ENCODE measurements around the gene SMPD3. TPM values are rescaled to one million over a fixed set of nuclear protein-coding genes. Genes with fewer than 3 reads are reported as not detected.

The SMPD3 gene
- total and polyA plus RNA-seq, 3 donors from 2014 or later, result 13.3 to 23.4 (median 20.6) TPM

GRCh38 chr16:68362262-68362913, 85.9 kb downstream of the SMPD3 start:
- Histone ChIP-seq H3K27ac (no peak overlapping the region), H3K9me3 (no peaks in the 10 kb centered on the region), H3K4me1 (peaks cover 25% of the 10 kb centered on the region), H3K36me3 (ENCODE audit: low read depth, missing control alignments) (no peaks in the 10 kb centered on the region), H3K27me3 (no peaks in the 10 kb centered on the region), H3K4me3 (no peak overlapping the region)
- TF ChIP-seq POLR2A (IDR thresholded peaks at IDR 0.05), result no peak
- TF ChIP-seq, protein P1, sequence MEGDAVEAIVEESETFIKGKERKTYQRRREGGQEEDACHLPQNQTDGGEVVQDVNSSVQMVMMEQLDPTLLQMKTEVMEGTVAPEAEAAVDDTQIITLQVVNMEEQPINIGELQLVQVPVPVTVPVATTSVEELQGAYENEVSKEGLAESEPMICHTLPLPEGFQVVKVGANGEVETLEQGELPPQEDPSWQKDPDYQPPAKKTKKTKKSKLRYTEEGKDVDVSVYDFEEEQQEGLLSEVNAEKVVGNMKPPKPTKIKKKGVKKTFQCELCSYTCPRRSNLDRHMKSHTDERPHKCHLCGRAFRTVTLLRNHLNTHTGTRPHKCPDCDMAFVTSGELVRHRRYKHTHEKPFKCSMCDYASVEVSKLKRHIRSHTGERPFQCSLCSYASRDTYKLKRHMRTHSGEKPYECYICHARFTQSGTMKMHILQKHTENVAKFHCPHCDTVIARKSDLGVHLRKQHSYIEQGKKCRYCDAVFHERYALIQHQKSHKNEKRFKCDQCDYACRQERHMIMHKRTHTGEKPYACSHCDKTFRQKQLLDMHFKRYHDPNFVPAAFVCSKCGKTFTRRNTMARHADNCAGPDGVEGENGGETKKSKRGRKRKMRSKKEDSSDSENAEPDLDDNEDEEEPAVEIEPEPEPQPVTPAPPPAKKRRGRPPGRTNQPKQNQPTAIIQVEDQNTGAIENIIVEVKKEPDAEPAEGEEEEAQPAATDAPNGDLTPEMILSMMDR (IDR thresholded peaks at IDR 0.05), result no peak
- DNase-seq, result no peak
- WGBS, 2 donors, result 78 to 92% methylated on average over 3 to 8 of the region's 8 CpGs
- intact Hi-C loops (cut with DNase I; ENCODE audit: low total_unique reads), result loop anchor here (10.0 kb wide), 1 partner anchor 152 kb away; no protein-coding TSS in a partner anchor

GRCh38 chr16:68361485-68361884, 86.8 kb downstream of the SMPD3 start:
- H3K4me3 ChIP-seq, result no peak overlapping the region
- no peak overlapping the region for H3K27ac ChIP-seq
- intact Hi-C loops (cut with DNase I; ENCODE audit: low total_unique reads), result loop anchor here (10.0 kb wide), 1 partner anchor 153 kb away; no protein-coding TSS in a partner anchor
- no peaks in the 10 kb centered on the region for H3K36me3 ChIP-seq (ENCODE audit: low read depth, missing control alignments)
- TF ChIP-seq POLR2A (IDR thresholded peaks at IDR 0.05), result no peak
- TF ChIP-seq, protein P1 (IDR thresholded peaks at IDR 0.05), result no peak
- 55% methylated on average over 14 of the region's 16 CpGs; no CpG with 5 or more reads in 1 of the 2 donors for WGBS, 2 donors
- peaks cover 25% of the 10 kb centered on the region for H3K4me1 ChIP-seq
- no peaks in the 10 kb centered on the region for H3K9me3 ChIP-seq
- no peaks in the 10 kb centered on the region for H3K27me3 ChIP-seq
- no peak for DNase-seq

DNA sequence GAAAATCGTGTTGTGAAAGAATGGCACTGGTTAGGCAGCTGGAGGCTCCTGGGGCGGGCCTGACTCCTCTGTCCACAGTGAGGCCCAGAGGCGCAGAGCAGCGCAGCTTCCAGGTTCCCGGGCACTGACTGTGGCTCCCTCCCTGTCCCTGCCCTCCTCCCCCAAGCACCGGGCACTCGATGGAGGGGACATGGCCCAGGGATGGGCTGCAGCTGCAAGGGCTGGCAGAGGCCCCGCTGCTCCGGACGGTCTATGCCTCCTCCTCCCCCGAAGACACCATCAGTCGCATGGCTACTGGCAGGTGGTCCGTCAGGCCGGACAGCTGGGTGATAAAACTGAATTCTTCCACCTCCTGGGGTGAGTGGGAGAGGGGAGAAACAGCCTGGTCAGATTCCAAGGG, 87.4 kb downstream of the SMPD3 start:
- intact Hi-C loops (cut with DNase I; ENCODE audit: low total_unique reads), result loop anchor here (10.0 kb wide), 1 partner anchor 154 kb away; no protein-coding TSS in a partner anchor
- H3K4me3 ChIP-seq, result no peak overlapping the region
- no peaks in the 10 kb centered on the region for H3K36me3 ChIP-seq (ENCODE audit: low read depth, missing control alignments)
- DNase-seq, result no peak
- no peaks in the 10 kb centered on the region for H3K9me3 ChIP-seq
- no peaks in the 10 kb centered on the region for H3K27me3 ChIP-seq
- no peak for TF ChIP-seq POLR2A (IDR thresholded peaks at IDR 0.05)
- TF ChIP-seq, protein P1 (IDR thresholded peaks at IDR 0.05), result no peak
- 38 to 70% methylated on average over 8 to 14 of the region's 14 CpGs for WGBS, 2 donors
- H3K27ac ChIP-seq, result no peak overlapping the region
- peaks cover 25% of the 10 kb centered on the region for H3K4me1 ChIP-seq

DNA sequence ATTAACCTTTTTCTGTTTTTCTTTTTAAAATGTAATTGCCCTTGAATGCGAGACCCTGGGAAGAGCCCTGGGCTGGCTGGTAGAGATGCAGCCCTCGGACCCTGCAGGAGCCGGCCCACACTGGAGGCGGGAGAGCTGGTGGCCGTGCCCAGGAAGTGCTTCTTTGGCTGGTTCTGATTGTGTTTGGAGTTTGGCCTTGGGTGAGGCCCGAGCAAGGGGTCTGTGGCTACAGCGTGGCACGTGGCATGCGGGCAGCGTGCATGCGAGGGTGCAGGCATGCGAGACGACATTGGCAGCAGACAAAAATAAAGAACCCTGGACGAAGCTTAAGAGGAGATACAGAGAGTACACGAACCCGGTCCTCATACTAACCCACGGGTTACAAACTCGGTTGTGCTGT, 87.8 kb downstream of the SMPD3 start:
- 68 to 89% methylated on average over 18 of the region's 18 CpGs for WGBS, 2 donors
- Histone ChIP-seq H3K9me3 (no peaks in the 10 kb centered on the region), H3K27me3 (no peaks in the 10 kb centered on the region), H3K4me1 (peaks cover 24% of the 10 kb centered on the region), H3K4me3 (no peak overlapping the region), H3K27ac (no peak overlapping the region), H3K36me3 (ENCODE audit: low read depth, missing control alignments) (no peaks in the 10 kb centered on the region)
- no peak for DNase-seq
- intact Hi-C loops (cut with DNase I; ENCODE audit: low total_unique reads), result loop anchor here (10.0 kb wide), 1 partner anchor 154 kb away; no protein-coding TSS in a partner anchor
- no peak for TF ChIP-seq POLR2A (IDR thresholded peaks at IDR 0.05)
- TF ChIP-seq, protein P1 (IDR thresholded peaks at IDR 0.05), result no peak
